ENCODE results near the gene ZNF146. TPM values are rescaled to one million over a fixed set of nuclear protein-coding genes. Genes with fewer than 3 reads are reported as not detected.
"Not testable (repeated sequence)": the region's sequence is repeated elsewhere in the genome, so short reads cannot be mapped to it uniquely, and the experiment has no call there.

The ZNF146 gene
- total RNA-seq, 1 donor from 2014 or later, result 101 TPM

DNA sequence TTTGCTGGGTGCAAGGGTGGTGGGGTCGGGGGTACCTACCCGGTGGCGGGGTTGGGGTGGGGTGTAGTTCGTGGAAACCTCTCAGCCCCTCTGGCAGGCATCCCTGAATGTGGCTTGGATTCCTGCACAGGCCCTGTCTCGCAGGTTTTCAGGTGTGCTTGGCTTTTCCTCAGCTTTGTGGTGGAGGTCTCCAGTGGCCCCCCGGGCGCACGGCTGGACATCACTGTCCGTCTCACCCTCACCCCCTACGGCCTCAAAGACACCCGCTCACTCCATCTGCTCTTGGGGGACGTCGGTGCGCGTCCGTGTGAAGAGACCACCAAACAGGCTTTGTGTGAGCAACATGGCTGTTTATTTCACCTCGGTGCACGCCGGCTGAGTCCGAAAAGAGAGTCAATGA is 44.3 kb downstream of the ZNF146 start:
- Mint-ChIP-seq H3K9me3 (ENCODE audit: low read depth) (peaks cover 11% of the 10 kb centered on the region), H3K27me3 (no peaks in the 10 kb centered on the region), H3K27ac (no peak overlapping the region), H3K4me3 (ENCODE audit: low read depth) (no peak overlapping the region), H3K4me1 (ENCODE audit: low read depth) (peaks cover 1% of the 10 kb centered on the region), H3K36me3 (ENCODE audit: insufficient read depth) (peaks cover 15% of the 10 kb centered on the region)
- TF ChIP-seq, protein P1, sequence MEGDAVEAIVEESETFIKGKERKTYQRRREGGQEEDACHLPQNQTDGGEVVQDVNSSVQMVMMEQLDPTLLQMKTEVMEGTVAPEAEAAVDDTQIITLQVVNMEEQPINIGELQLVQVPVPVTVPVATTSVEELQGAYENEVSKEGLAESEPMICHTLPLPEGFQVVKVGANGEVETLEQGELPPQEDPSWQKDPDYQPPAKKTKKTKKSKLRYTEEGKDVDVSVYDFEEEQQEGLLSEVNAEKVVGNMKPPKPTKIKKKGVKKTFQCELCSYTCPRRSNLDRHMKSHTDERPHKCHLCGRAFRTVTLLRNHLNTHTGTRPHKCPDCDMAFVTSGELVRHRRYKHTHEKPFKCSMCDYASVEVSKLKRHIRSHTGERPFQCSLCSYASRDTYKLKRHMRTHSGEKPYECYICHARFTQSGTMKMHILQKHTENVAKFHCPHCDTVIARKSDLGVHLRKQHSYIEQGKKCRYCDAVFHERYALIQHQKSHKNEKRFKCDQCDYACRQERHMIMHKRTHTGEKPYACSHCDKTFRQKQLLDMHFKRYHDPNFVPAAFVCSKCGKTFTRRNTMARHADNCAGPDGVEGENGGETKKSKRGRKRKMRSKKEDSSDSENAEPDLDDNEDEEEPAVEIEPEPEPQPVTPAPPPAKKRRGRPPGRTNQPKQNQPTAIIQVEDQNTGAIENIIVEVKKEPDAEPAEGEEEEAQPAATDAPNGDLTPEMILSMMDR (IDR thresholded peaks at IDR 0.05; ENCODE audit: unreplicated experiment), result no peak
- DNase-seq (ENCODE audit: low spot score, unreplicated experiment), result no peak

GRCh38 chr19:36265064-36265463 is 50.2 kb downstream of the ZNF146 start:
- peaks cover 3% of the 10 kb centered on the region for H3K9me3 Mint-ChIP-seq (ENCODE audit: low read depth)
- no peak for DNase-seq (ENCODE audit: low spot score, unreplicated experiment)
- no peak overlapping the region for H3K4me3 Mint-ChIP-seq (ENCODE audit: low read depth)
- TF ChIP-seq, protein P1 (IDR thresholded peaks at IDR 0.05; ENCODE audit: unreplicated experiment), result no peak
- H3K36me3 Mint-ChIP-seq (ENCODE audit: insufficient read depth), result peaks cover 5% of the 10 kb centered on the region
- H3K4me1 Mint-ChIP-seq (ENCODE audit: low read depth), result no peaks in the 10 kb centered on the region
- H3K27ac Mint-ChIP-seq, result no peak overlapping the region
- H3K27me3 Mint-ChIP-seq, result no peaks in the 10 kb centered on the region

DNA sequence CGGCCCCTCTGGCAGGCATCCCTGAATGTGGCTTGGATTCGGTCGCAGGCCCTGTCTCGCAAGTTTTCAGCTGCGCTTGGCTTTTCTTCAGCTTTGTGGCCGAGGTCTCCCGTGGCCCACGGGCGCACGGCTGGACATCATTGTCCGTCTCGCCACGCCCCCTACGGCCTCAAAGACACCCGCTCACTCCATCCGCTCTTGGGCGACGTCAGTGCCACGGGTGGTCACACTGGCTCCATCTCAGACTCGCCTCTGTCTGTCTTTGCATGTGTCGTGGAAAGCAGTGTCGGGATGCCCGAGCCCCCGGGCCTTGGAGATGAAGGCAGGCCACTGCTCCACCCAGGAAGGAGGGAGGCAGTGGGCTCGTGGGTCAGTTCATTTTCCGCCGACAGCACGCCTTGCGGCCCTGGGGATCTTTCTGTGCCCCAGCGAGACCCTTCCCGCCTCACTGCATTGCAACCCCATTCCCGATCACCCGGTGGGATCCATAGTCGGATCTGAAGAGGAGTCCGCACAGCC is 51.0 kb downstream of the ZNF146 start:
- H3K4me3 Mint-ChIP-seq (ENCODE audit: low read depth), result no peak overlapping the region
- no peak for DNase-seq (ENCODE audit: low spot score, unreplicated experiment)
- H3K4me1 Mint-ChIP-seq (ENCODE audit: low read depth), result no peaks in the 10 kb centered on the region
- H3K9me3 Mint-ChIP-seq (ENCODE audit: low read depth), result peaks cover 3% of the 10 kb centered on the region
- H3K36me3 Mint-ChIP-seq (ENCODE audit: insufficient read depth), result peaks cover 5% of the 10 kb centered on the region
- TF ChIP-seq, protein P1 (IDR thresholded peaks at IDR 0.05; ENCODE audit: unreplicated experiment), result no peak
- no peak overlapping the region for H3K27ac Mint-ChIP-seq
- H3K27me3 Mint-ChIP-seq, result no peaks in the 10 kb centered on the region

DNA sequence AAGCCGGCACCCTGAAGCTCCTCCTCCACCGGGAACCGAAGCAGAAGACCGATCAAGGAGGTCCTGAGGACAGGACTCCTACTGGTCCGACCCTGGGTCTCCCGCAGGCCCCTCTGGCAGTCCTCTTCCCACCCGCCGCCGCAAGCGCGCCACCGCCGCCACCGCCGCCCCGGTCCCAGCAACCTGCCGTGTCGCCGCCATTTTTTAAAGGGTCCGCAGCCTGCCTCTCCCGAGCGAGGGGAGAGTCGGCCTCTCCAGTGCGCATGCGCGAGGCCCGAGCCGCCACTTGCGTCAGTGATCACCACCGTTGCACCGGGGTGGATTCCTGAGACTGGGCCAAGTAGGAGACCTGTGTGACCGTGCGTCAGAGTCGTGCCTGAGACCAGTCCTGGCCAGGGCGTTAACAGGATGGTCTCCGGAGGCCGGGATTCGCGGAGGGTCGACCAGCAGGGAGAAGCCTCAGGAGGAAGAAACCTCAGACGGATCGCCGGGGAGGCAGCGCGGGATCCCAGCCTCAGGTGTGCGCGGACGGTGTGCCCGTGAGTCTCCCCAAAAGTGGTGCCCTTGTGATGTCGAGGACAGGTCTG is 51.6 kb downstream of the ZNF146 start:
- TF ChIP-seq, protein P1 (IDR thresholded peaks at IDR 0.05; ENCODE audit: unreplicated experiment), result no peak
- no peaks in the 10 kb centered on the region for H3K4me1 Mint-ChIP-seq (ENCODE audit: low read depth)
- H3K27me3 Mint-ChIP-seq, result no peaks in the 10 kb centered on the region
- no peak for DNase-seq (ENCODE audit: low spot score, unreplicated experiment)
- peaks cover 5% of the 10 kb centered on the region for H3K36me3 Mint-ChIP-seq (ENCODE audit: insufficient read depth)
- peaks cover 3% of the 10 kb centered on the region for H3K9me3 Mint-ChIP-seq (ENCODE audit: low read depth)
- H3K27ac Mint-ChIP-seq, result no peak overlapping the region
- no peak overlapping the region for H3K4me3 Mint-ChIP-seq (ENCODE audit: low read depth)

- H3K36me3 Mint-ChIP-seq (ENCODE audit: insufficient read depth), result peaks cover 5% of the 10 kb centered on the region
- no peak overlapping the region for H3K4me3 Mint-ChIP-seq (ENCODE audit: low read depth)
- TF ChIP-seq, protein P1 (IDR thresholded peaks at IDR 0.05; ENCODE audit: unreplicated experiment), result no peak
- H3K27ac Mint-ChIP-seq, result no peak overlapping the region
- H3K9me3 Mint-ChIP-seq (ENCODE audit: low read depth), result peaks cover 3% of the 10 kb centered on the region
- H3K27me3 Mint-ChIP-seq, result no peaks in the 10 kb centered on the region
- H3K4me1 Mint-ChIP-seq (ENCODE audit: low read depth), result no peaks in the 10 kb centered on the region
- no peak for DNase-seq (ENCODE audit: low spot score, unreplicated experiment)
Observed at GRCh38 chr19:36267061-36267845, 52.3 kb downstream of the ZNF146 start.

GRCh38 chr19:36268081-36268480 is 53.2 kb downstream of the ZNF146 start:
- DNase-seq (ENCODE audit: low spot score, unreplicated experiment); H3K9me3 Mint-ChIP-seq (ENCODE audit: low read depth); H3K27ac Mint-ChIP-seq; H3K36me3 Mint-ChIP-seq (ENCODE audit: insufficient read depth); H3K27me3 Mint-ChIP-seq; H3K4me3 Mint-ChIP-seq (ENCODE audit: low read depth); H3K4me1 Mint-ChIP-seq (ENCODE audit: low read depth): not testable (repeated sequence)

DNA sequence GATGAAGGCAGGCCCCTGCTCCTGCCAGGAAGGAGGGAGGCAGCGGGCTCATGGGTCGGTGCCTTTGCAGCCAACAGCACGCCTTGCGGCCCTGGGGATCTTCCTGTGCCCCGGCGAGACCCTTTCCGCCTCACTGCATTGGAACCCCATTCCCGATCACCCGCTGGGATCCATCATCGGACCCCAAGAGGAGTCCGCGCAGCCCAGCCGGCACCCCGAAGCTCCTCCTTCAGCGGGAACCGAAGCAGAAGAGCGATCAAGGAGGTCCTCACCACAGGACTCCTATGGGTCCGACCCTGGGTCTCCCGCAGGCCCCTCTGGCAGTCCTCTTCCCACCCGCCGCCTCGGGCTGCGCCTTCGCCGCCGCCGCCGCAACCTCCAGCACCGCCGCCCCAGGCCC is 53.7 kb downstream of the ZNF146 start:
- H3K9me3 Mint-ChIP-seq (ENCODE audit: low read depth); H3K27ac Mint-ChIP-seq; H3K27me3 Mint-ChIP-seq; H3K36me3 Mint-ChIP-seq (ENCODE audit: insufficient read depth); H3K4me3 Mint-ChIP-seq (ENCODE audit: low read depth); DNase-seq (ENCODE audit: low spot score, unreplicated experiment); H3K4me1 Mint-ChIP-seq (ENCODE audit: low read depth): not testable (repeated sequence)

DNA sequence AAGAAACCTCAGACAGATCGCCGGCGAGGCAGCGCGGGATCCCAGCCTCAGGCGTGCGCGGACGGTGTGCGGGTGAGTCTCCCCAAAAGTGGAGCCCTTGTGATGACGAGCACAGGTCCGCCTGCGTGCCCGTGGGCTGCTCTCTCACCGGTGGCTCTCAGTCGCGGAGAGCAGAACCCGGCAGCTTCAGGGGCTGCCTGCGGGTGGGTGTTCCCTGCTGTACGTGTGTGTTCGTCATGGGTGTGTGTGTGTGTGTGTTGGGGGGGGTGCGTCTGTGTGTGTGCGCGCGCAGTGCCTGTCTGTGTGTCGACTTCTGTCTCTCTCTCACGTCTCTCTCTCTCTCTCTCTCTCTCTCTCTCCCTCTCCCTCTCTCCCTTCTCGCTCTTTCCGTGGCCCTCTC is 54.4 kb downstream of the ZNF146 start:
- DNase-seq (ENCODE audit: low spot score, unreplicated experiment); H3K4me1 Mint-ChIP-seq (ENCODE audit: low read depth); H3K27me3 Mint-ChIP-seq; H3K27ac Mint-ChIP-seq; H3K4me3 Mint-ChIP-seq (ENCODE audit: low read depth); H3K9me3 Mint-ChIP-seq (ENCODE audit: low read depth); H3K36me3 Mint-ChIP-seq (ENCODE audit: insufficient read depth): not testable (repeated sequence)

Data from progenitor cell of endocrine pancreas (in vitro differentiated cells).